ENCODE data around the gene KLHL4.
"Not testable (repeated sequence)": the region's sequence is repeated elsewhere in the genome, so short reads cannot be mapped to it uniquely, and the experiment has no call there.

Gene KLHL4

GRCh38 chrX:87679849-87680248 is 162.2 kb downstream of the KLHL4 start:
- no peak for DNase-seq

- DNase-seq, result no peak
Measured at GRCh38 chrX:87687703-87688102, 170.1 kb downstream of the KLHL4 start.

GRCh38 chrX:87688113-87688748 is 170.6 kb downstream of the KLHL4 start:
- DNase-seq, result not testable (repeated sequence)

GRCh38 chrX:87689218-87689617 is 171.6 kb downstream of the KLHL4 start:
- DNase-seq, result not testable (repeated sequence)

GRCh38 chrX:87693204-87693603 is 175.6 kb downstream of the KLHL4 start:
- no peak for DNase-seq

- DNase-seq, result no peak
Measured at GRCh38 chrX:87697409-87697808, 179.8 kb downstream of the KLHL4 start.

GRCh38 chrX:87702795-87703194 is 185.2 kb downstream of the KLHL4 start:
- DNase-seq, result no peak

- not testable (repeated sequence) for DNase-seq
Measured at GRCh38 chrX:87703469-87703868, 185.9 kb downstream of the KLHL4 start.

GRCh38 chrX:87706134-87706533 is 188.5 kb downstream of the KLHL4 start:
- DNase-seq, result no peak

- DNase-seq, result no peak
Measured at GRCh38 chrX:87710580-87710979, 193.0 kb downstream of the KLHL4 start.

All from stimulated activated CD4-positive, alpha-beta T cell treated with anti-CD3 and anti-CD28 coated beads, Interleukin-4, amount 100 ng/mL, for 4 hours (primary cell).